ENCODE measurements around the gene ATG16L1.

The ATG16L1 gene

GRCh38 chr2:233260661-233261060 is 9.2 kb downstream of the ATG16L1 start:
- DNase-seq (ENCODE audit: low read depth): no peak

- no peak for DNase-seq (ENCODE audit: low read depth)
These were observed 10.5 kb downstream of the ATG16L1 start for GRCh38 chr2:233261819-233262555.

- no peak for DNase-seq (ENCODE audit: low read depth)
These were observed 11.1 kb downstream of the ATG16L1 start for GRCh38 chr2:233262562-233262961.

- no peak for DNase-seq (ENCODE audit: low read depth)
These were observed 11.6 kb downstream of the ATG16L1 start for GRCh38 chr2:233263045-233263570.

GRCh38 chr2:233264667-233265066 is 13.2 kb downstream of the ATG16L1 start:
- no peak for DNase-seq (ENCODE audit: low read depth)

- no peak for DNase-seq (ENCODE audit: low read depth)
These were observed 14.5 kb downstream of the ATG16L1 start for GRCh38 chr2:233265899-233266431.

GRCh38 chr2:233266481-233266880 is 15.0 kb downstream of the ATG16L1 start:
- no peak for DNase-seq (ENCODE audit: low read depth)

GRCh38 chr2:233267516-233268245 is 16.2 kb downstream of the ATG16L1 start:
- DNase-seq (ENCODE audit: low read depth): peak; percentile 70

- DNase-seq (ENCODE audit: low read depth): no peak
These were observed 18.9 kb downstream of the ATG16L1 start for GRCh38 chr2:233270366-233270765.

- no peak for DNase-seq (ENCODE audit: low read depth)
These were observed 19.5 kb downstream of the ATG16L1 start for GRCh38 chr2:233270951-233271350.

- no peak for DNase-seq (ENCODE audit: low read depth)
These were observed 20.2 kb downstream of the ATG16L1 start for GRCh38 chr2:233271693-233272092.

- no peak for DNase-seq (ENCODE audit: low read depth)
These were observed 21.6 kb downstream of the ATG16L1 start for GRCh38 chr2:233273120-233273519.

GRCh38 chr2:233275223-233275622 is 23.8 kb downstream of the ATG16L1 start:
- no peak for DNase-seq (ENCODE audit: low read depth)

GRCh38 chr2:233278921-233279320 is 27.4 kb downstream of the ATG16L1 start:
- DNase-seq (ENCODE audit: low read depth): no peak

- DNase-seq (ENCODE audit: low read depth): no peak
These were observed 28.7 kb downstream of the ATG16L1 start for GRCh38 chr2:233280114-233280693.

- DNase-seq (ENCODE audit: low read depth): no peak
These were observed 30.1 kb downstream of the ATG16L1 start for GRCh38 chr2:233281553-233281952.

GRCh38 chr2:233281992-233282603 is 30.6 kb downstream of the ATG16L1 start:
- DNase-seq (ENCODE audit: low read depth): no peak

- DNase-seq (ENCODE audit: low read depth): no peak
These were observed 34.4 kb downstream of the ATG16L1 start for GRCh38 chr2:233285921-233286320.

- DNase-seq (ENCODE audit: low read depth): no peak
These were observed 36.4 kb downstream of the ATG16L1 start for GRCh38 chr2:233287871-233288270.

GRCh38 chr2:233288663-233289062 is 37.2 kb downstream of the ATG16L1 start:
- no peak for DNase-seq (ENCODE audit: low read depth)

- DNase-seq (ENCODE audit: low read depth): no peak
These were observed 38.2 kb downstream of the ATG16L1 start for GRCh38 chr2:233289648-233290047.
